Measurements from ENCODE around the gene PCSK4. TPM values are rescaled to one million over a fixed set of nuclear protein-coding genes. Genes with fewer than 3 reads are reported as not detected.
A peak's percentile ranks its signal among the peaks of the same experiment; 100 is the strongest.
"Not testable (repeated sequence)": the region's sequence is repeated elsewhere in the genome, so short reads cannot be mapped to it uniquely, and the experiment has no call there.

Gene PCSK4
- polyA plus RNA-seq, 6 donors from 2014 or later: 0.09 TPM; not detected in 5

DNA sequence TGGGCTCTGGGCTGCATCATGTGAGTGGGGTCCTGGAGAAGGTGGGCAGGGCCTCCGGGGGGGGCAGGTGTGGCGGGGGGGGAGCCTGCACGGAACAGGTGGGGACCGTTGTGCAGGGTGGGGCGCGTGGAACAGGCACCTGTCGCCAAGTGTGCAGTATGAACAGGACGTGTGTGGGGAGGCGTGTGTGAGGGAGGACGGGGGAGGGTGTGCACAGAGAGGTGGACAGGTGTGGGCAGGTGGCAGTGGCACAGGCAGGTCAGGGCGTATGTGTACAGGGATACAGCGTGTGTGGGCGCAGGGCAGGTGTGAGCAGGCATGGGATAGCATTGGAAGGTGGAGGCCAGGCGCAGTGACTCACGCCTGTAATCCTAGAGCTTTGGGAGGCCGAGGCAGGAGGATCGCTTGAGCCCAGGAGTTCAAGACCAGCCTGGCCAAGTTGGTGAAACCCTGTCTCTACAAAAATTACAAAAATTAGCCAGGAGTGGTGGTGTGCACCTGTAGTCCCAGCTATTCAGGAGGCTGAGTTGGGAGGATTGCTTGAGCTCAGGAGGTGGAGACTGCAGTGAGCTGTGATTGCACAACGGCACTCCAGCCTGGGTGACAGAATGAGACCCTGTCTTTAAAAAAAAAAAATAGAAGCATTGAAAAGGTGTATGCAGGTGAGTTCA lies 37.0 kb upstream of the PCSK4 start:
- Mint-ChIP-seq H3K4me3 (no peak overlapping the region), H3K36me3 (peaks cover 0 to 9% of the 10 kb centered on the region in 2 donors), H3K4me1 (peaks cover 7 to 12% (median 11%) of the 10 kb centered on the region in 3 donors), H3K9me3 (peaks cover 0 to 4% (median 0%) of the 10 kb centered on the region in 7 donors), H3K27me3 (peaks cover 36 to 79% (median 60%) of the 10 kb centered on the region in 3 donors), H3K27ac (no peak overlapping the region)
- no peak for ATAC-seq (ENCODE audit: low read depth in 2 of 2)
- DNase-seq: no peak

DNA sequence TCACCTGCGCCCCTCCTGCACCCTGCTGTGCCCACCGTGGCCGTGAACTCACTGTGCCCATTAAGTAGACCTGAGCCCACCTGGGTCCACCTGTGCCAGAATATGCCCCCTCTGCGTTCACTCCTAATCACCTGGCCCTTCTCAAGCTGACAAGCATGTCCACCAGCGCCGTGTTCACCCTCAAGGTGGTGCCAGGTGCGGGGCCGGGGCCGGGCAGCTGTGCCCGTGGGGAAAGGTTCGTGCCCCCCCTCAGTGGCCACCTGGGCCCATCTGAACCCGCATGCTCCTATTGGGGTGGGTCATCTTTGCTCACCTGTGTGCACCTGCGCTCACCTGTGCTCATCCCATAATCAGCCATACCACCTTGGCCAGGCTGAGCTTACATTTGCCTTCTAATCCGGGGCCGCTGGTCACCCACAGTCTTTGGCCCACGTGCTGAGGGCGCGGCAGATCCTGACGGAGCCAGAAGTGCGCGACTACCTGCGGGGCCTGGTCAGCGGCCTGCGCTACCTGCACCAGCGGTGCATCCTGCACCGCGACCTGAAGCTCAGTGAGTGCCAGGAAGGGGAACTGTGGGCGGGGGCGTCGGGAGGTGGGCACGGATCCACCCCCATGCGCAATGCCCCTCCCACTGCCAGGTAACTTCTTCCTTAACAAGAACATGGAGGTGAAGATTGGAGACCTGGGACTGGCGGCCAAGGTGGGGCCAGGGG lies 36.1 kb upstream of the PCSK4 start:
- no peak overlapping the region for H3K27ac Mint-ChIP-seq
- peak overlapping the region in 4 of 8 donors; percentile 2 to 55 (median 38) for H3K4me3 Mint-ChIP-seq
- H3K36me3 Mint-ChIP-seq: peaks cover 0 to 9% of the 10 kb centered on the region in 2 donors
- H3K4me1 Mint-ChIP-seq: peaks cover 7 to 12% (median 11%) of the 10 kb centered on the region in 3 donors
- peaks cover 35 to 79% (median 52%) of the 10 kb centered on the region in 3 donors for H3K27me3 Mint-ChIP-seq
- ATAC-seq (ENCODE audit: low read depth in 2 of 2) (no peak), DNase-seq (no peak)
- peaks cover 0 to 4% (median 0%) of the 10 kb centered on the region in 7 donors for H3K9me3 Mint-ChIP-seq

DNA sequence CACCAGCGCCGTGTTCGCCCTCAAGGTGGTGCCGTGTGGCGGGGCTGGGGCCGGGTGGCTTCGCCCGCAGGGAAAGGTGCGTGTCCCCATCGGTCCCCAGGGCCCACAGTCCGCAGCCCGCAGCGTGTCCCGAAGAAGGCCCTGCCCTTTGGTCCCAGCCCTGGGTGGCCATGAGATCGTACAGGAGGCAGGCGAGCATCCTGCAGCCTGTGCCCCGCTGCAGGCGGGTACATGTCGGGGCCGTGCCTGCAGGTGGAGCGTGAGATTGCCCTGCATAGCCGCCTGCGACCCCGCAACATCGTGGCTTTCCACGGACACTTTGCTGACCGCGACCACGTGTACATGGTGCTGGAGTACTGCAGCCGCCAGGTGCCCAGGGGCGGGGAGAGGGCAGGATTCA lies 35.2 kb upstream of the PCSK4 start:
- no peak overlapping the region for H3K27ac Mint-ChIP-seq
- DNase-seq (no peak), ATAC-seq (ENCODE audit: low read depth in 2 of 2) (no peak)
- H3K4me3 Mint-ChIP-seq: no peak overlapping the region
- H3K36me3 Mint-ChIP-seq: peaks cover 0 to 9% of the 10 kb centered on the region in 2 donors
- H3K9me3 Mint-ChIP-seq: peaks cover 0 to 4% (median 0%) of the 10 kb centered on the region in 7 donors
- H3K27me3 Mint-ChIP-seq: peaks cover 35 to 72% (median 51%) of the 10 kb centered on the region in 3 donors
- H3K4me1 Mint-ChIP-seq: peaks cover 7 to 12% (median 11%) of the 10 kb centered on the region in 3 donors

DNA sequence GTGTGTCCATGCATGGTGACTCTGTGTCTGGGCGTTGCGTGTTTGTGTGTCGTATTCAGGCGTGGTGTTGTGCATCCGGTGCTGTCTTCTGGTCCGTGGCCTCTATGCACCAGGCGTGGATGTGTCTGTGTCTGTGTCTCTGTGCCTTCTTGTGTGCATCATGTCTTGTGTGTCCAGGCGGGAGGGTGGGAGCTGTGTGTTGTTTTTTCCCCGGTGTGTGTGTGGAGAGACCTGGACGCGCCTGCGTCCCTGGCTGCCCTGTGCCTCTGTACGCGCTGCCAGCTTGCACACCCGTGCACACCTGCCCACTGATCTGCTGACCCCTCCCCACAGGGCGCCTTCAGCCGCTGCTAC lies 34.8 kb upstream of the PCSK4 start:
- peaks cover 7 to 12% (median 11%) of the 10 kb centered on the region in 3 donors for H3K4me1 Mint-ChIP-seq
- H3K27ac Mint-ChIP-seq: peak overlapping the region in 1 of 6 donors; percentile 40
- H3K4me3 Mint-ChIP-seq: peak overlapping the region in 2 of 8 donors; percentile 16 to 47
- H3K9me3 Mint-ChIP-seq: peaks cover 0 to 4% (median 0%) of the 10 kb centered on the region in 7 donors
- H3K27me3 Mint-ChIP-seq: peaks cover 31 to 68% (median 47%) of the 10 kb centered on the region in 3 donors
- DNase-seq (no peak), ATAC-seq (ENCODE audit: low read depth in 2 of 2) (no peak)
- H3K36me3 Mint-ChIP-seq: peaks cover 0 to 9% of the 10 kb centered on the region in 2 donors

DNA sequence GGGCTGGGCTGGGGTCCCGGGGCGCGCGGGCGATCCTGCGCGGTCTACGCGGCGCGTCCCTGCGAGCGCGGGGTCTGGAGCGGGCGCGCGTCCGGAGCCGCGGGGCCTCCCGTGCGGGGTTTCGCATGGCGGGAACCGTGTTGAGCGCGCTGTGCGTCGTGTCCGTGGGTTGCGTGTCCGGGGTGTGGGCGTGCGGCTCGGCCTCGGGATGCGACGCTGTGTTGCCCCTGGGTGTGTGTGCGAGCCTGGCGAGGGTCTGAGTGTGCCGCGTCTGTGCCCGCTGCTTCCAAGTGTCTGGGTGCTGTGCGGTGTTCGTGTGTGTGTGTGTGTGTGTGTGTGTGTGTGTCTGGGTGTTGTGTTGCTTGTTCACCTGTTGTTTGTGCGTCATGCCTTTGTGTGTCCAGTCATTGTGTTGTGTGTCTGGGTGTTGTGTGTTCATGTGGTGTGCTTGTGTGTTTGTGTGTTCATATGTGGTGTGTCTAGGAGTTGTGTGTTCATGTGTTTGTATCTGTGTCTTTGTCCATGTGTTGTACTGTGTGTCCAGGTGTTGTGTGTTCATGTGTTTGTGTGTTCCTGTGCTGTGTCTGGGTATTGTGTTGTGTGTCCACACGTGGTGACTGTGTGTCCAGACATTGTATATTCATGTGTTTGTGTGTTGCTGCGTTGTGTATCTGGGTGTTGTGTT lies 34.3 kb upstream of the PCSK4 start:
- peaks cover 0 to 4% (median 0%) of the 10 kb centered on the region in 7 donors for H3K9me3 Mint-ChIP-seq
- H3K27ac Mint-ChIP-seq: peak overlapping the region in 1 of 6 donors; percentile 40
- H3K4me1 Mint-ChIP-seq: peaks cover 7 to 12% (median 11%) of the 10 kb centered on the region in 3 donors
- ATAC-seq (ENCODE audit: low read depth in 2 of 2) (no peak), DNase-seq (no peak)
- H3K4me3 Mint-ChIP-seq: peak overlapping the region in 3 of 8 donors; percentile 16 to 52 (median 52)
- H3K27me3 Mint-ChIP-seq: peaks cover 30 to 63% (median 44%) of the 10 kb centered on the region in 3 donors
- H3K36me3 Mint-ChIP-seq: peaks cover 0 to 9% of the 10 kb centered on the region in 2 donors

DNA sequence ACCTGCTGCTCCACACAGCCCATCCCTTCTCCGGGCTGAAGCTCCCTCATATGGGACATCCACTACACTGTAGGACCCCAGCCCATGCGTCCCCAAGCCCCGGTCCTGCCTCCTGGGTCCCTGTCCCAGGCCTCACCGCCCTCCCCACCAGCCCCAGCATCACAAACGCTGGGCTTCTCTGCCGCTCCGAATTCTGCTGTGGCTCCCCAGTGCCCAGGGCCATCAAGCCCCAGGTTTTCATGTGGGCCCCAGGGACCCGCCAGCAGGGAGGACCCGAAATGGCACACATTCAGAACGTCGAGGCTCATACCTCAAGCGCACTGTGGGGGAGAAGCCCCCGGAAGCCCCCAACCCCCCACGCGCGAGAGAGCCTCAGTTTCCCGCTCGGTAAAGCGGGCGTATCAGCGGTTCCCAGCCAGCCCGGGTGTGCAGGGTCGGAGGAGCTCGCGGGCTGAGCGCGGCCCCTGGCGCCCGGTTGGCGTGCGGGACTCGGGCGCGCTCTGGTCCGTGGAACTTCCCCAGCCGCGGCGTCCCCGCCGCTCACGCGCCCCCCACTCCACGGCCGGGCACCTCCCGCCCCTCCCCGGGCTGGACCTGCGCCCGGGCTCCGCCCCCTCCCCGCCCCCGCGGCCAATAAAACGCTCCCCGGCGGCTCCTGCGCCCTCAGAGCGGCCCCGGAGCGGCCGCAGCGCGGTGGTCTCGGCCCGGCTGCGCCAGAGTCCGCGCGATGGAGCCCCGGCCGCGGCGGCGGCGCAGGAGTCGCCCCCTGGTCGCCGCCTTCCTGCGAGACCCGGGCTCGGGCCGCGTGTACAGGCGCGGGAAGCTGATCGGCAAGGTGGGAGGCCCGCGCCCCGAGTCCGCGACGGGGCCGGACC lies 33.5 kb upstream of the PCSK4 start, which contains the start of gene PLK5:
Gene PLK5, plus strand, starts transcription at position 666 of the 875 bp plus-strand sequence. CDS start 2,920 bp downstream, outside the sequence.
- Mint-ChIP-seq H3K27ac (peak within 1 kb of the TSS in 2 of 6 donors; percentile 40), H3K4me1 (peaks cover 7 to 12% (median 11%) of the 10 kb centered on the region in 3 donors), H3K9me3 (peaks cover 0 to 4% (median 0%) of the 10 kb centered on the region in 7 donors), H3K36me3 (peaks cover 0 to 9% of the 10 kb centered on the region in 2 donors), H3K4me3 (peak within 1 kb of the TSS in 4 of 8 donors; percentile 16 to 52 (median 36)), H3K27me3 (peaks cover 30 to 64% (median 47%) of the 10 kb centered on the region in 3 donors)
- DNase-seq (no peak), ATAC-seq (ENCODE audit: low read depth in 2 of 2) (no peak)

DNA sequence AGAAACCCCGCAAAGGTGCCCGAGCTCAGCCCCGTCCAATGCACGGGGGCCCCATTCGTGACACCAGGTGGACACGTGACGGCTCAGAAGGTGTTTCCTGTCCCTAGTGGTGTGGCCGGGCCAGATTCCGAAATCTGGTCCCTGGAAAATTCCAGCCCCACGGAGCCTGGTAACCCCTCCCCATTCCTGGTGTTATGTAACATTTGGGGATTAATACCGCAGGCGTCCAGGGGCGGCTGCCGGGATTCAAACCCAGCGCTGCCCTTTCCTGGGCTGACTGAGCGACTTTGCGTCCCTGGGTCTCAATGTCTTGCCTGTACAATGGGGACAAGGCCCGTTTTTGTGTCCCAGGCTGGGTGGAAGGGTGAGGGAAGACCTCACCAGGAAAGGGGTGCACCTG lies 32.7 kb upstream of the PCSK4 start:
- DNase-seq (no peak), ATAC-seq (ENCODE audit: low read depth in 2 of 2) (no peak)
- no peak overlapping the region for H3K27ac Mint-ChIP-seq

DNA sequence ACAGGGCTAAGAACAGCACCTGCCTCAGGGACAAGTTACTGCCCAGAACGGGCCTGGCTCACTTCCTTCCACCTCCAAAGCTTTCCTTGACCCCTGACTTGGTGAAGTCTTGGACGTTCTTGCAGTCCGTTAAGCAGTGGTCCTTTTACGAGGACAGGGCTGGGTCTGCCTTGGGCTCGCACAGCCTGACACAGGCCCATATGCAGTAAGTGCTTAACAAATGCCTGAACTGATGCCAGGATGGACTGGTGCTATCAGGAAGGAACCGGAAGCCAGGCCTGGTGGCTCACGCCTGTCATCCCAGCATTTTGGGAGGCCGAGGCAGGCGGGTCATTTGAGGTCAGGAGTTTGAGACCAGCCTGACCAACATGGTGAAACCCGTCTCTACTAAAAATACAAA lies 31.9 kb upstream of the PCSK4 start:
- H3K36me3 Mint-ChIP-seq: peaks cover 0 to 9% of the 10 kb centered on the region in 2 donors
- peaks cover 7 to 12% (median 11%) of the 10 kb centered on the region in 3 donors for H3K4me1 Mint-ChIP-seq
- ATAC-seq (ENCODE audit: low read depth in 2 of 2) (no peak), DNase-seq (no peak)
- H3K27me3 Mint-ChIP-seq: peaks cover 28 to 65% (median 47%) of the 10 kb centered on the region in 3 donors
- H3K4me3 Mint-ChIP-seq: peak overlapping the region in 2 of 8 donors; percentile 30 to 57
- H3K27ac Mint-ChIP-seq: no peak overlapping the region
- H3K9me3 Mint-ChIP-seq: peaks cover 0 to 4% (median 0%) of the 10 kb centered on the region in 7 donors

More for the DNA sequence above, 32.7 kb upstream of the PCSK4 start:
- Mint-ChIP-seq H3K27me3 (peaks cover 30 to 71% (median 53%) of the 10 kb centered on the region in 3 donors), H3K4me1 (peaks cover 7 to 12% (median 11%) of the 10 kb centered on the region in 3 donors), H3K4me3 (peak overlapping the region in 1 of 8 donors; percentile 21), H3K36me3 (peaks cover 0 to 9% of the 10 kb centered on the region in 2 donors), H3K9me3 (peaks cover 0 to 4% (median 0%) of the 10 kb centered on the region in 7 donors)

DNA sequence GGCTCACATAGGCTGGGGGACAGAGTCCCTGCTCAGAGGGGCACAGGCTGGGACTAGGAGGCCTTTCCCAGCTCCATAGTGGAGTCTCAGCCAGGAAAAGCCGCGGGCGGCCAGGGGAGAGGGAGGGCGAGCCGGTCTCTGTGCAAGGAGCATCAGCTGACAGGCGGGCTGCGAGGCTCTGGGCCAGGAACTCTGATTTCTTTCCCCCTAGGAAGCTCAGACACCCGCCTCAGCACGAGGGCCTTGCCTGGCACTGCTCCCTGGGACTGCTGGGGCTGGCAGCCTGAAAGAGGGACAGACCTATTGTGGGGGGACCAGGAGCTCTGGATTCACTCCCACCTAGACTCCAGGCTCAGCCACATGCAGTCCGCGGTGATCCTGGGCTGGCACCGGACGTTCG lies 31.5 kb upstream of the PCSK4 start:
- peaks cover 7 to 12% (median 11%) of the 10 kb centered on the region in 3 donors for H3K4me1 Mint-ChIP-seq
- H3K36me3 Mint-ChIP-seq: peaks cover 0 to 13% of the 10 kb centered on the region in 2 donors
- H3K4me3 Mint-ChIP-seq: no peak overlapping the region
- ATAC-seq (ENCODE audit: low read depth in 2 of 2) (no peak), DNase-seq (no peak)
- peaks cover 27 to 65% (median 47%) of the 10 kb centered on the region in 3 donors for H3K27me3 Mint-ChIP-seq
- peaks cover 0 to 4% (median 0%) of the 10 kb centered on the region in 7 donors for H3K9me3 Mint-ChIP-seq
- no peak overlapping the region for H3K27ac Mint-ChIP-seq

DNA sequence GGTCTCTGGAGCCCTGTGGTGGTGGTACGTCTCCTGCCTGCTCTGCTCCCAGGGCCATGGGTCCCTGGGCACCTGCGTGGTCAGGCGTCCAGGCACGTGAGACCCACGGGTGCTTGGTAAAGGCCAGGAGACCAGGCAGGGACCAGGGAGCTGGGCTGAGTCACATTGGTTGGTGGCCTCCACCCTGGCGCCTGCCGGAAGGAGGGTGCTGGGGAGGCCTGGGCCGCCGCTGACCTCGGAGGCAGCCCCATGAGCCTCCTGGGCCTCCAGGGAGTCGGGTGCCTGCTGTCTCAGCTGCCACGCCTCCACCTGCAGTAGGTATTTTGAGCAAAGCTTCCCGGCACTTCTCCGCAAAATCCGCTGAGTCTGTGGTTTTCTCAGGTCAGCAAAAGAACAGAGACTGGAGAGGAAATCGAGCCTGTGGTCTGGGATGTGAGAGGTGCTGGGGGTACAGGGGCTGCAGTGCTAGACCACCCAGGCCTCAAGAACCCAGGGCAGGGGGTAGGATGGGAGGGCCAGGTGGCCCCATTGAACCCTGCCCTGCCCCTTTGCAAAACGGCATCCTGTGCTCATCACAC lies 30.1 kb upstream of the PCSK4 start:
- Mint-ChIP-seq H3K36me3 (peaks cover 0 to 17% of the 10 kb centered on the region in 2 donors), H3K4me1 (peaks cover 5 to 7% (median 7%) of the 10 kb centered on the region in 3 donors), H3K9me3 (peaks cover 0 to 8% (median 0%) of the 10 kb centered on the region in 7 donors), H3K27ac (no peak overlapping the region), H3K4me3 (no peak overlapping the region), H3K27me3 (peaks cover 28 to 63% (median 42%) of the 10 kb centered on the region in 3 donors)
- DNase-seq: no peak
- ATAC-seq (ENCODE audit: low read depth in 2 of 2): no peak

DNA sequence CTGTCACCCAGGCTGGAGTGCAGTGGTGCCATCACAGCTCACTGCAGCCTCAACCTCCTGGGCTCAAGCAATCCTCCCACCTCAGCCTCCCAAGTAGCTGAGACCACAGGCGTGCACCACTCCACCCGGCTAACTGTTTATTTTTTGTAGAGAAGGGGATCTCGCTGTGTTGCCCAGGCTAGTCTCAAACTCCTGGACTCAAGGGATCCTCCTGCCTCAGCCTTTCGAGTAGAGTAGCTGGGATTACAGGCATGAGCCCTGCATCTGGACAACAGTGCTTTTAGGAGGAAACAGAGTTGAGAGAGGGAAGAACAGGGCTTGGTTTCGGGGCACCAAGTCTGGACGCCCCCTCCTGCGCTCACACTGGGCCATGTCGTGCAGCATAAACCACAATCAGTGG lies 29.7 kb upstream of the PCSK4 start:
- H3K27me3 Mint-ChIP-seq: peaks cover 25 to 63% (median 38%) of the 10 kb centered on the region in 3 donors
- ATAC-seq (ENCODE audit: low read depth in 2 of 2); H3K9me3 Mint-ChIP-seq; H3K4me3 Mint-ChIP-seq; DNase-seq; H3K27ac Mint-ChIP-seq; H3K4me1 Mint-ChIP-seq: not testable (repeated sequence)
- peaks cover 0 to 15% of the 10 kb centered on the region in 2 donors for H3K36me3 Mint-ChIP-seq

DNA sequence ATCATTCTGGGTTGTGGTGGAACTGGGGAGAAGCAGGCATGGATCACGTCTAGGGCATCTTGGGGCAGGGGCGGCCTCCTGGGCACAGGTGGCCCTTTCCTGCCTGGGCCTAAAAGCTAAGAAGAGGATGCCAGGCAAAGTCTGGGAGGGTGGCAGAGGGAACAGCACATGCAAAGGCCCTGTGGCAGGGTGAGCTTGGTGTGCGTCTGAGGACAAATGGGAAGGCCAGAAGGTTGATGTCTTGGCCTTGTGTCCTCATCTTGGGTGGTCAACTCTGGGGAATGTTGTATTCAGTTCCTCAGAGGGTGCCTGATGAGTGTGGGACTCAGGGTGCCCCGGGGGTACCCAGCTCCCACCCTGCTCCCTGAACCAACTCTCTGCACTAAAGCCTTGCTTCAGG lies 28.3 kb upstream of the PCSK4 start:
- Mint-ChIP-seq H3K36me3 (peaks cover 0 to 9% of the 10 kb centered on the region in 2 donors), H3K4me3 (no peak overlapping the region), H3K27me3 (peaks cover 20 to 67% (median 38%) of the 10 kb centered on the region in 3 donors), H3K27ac (no peak overlapping the region), H3K9me3 (peaks cover 0 to 7% (median 0%) of the 10 kb centered on the region in 7 donors), H3K4me1 (peaks cover 0 to 4% (median 2%) of the 10 kb centered on the region in 3 donors)
- DNase-seq (no peak), ATAC-seq (ENCODE audit: low read depth in 2 of 2) (no peak)
